Measurements from ENCODE around the gene C19orf67. TPM values are rescaled to one million over a fixed set of nuclear protein-coding genes. Genes with fewer than 3 reads are reported as not detected.

C19orf67 gene
- total RNA-seq, 1 donor from 2014 or later, result not detected

GRCh38 chr19:14120497-14120780 is 34.9 kb upstream of the C19orf67 start:
- no peak for DNase-seq (ENCODE audit: extremely low spot score, unreplicated experiment)
- peaks cover 3% of the 10 kb centered on the region for H3K36me3 Mint-ChIP-seq
- H3K4me3 Mint-ChIP-seq, result no peak overlapping the region
- H3K4me1 Mint-ChIP-seq (ENCODE audit: unreplicated experiment), result peaks cover 22% of the 10 kb centered on the region
- H3K27me3 Mint-ChIP-seq, result no peaks in the 10 kb centered on the region
- H3K27ac Mint-ChIP-seq, result no peak overlapping the region
- TF ChIP-seq, protein P1, sequence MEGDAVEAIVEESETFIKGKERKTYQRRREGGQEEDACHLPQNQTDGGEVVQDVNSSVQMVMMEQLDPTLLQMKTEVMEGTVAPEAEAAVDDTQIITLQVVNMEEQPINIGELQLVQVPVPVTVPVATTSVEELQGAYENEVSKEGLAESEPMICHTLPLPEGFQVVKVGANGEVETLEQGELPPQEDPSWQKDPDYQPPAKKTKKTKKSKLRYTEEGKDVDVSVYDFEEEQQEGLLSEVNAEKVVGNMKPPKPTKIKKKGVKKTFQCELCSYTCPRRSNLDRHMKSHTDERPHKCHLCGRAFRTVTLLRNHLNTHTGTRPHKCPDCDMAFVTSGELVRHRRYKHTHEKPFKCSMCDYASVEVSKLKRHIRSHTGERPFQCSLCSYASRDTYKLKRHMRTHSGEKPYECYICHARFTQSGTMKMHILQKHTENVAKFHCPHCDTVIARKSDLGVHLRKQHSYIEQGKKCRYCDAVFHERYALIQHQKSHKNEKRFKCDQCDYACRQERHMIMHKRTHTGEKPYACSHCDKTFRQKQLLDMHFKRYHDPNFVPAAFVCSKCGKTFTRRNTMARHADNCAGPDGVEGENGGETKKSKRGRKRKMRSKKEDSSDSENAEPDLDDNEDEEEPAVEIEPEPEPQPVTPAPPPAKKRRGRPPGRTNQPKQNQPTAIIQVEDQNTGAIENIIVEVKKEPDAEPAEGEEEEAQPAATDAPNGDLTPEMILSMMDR (conservative IDR thresholded peaks at IDR 0.05), result no peak
- H3K9me3 Mint-ChIP-seq, result no peaks in the 10 kb centered on the region

DNA sequence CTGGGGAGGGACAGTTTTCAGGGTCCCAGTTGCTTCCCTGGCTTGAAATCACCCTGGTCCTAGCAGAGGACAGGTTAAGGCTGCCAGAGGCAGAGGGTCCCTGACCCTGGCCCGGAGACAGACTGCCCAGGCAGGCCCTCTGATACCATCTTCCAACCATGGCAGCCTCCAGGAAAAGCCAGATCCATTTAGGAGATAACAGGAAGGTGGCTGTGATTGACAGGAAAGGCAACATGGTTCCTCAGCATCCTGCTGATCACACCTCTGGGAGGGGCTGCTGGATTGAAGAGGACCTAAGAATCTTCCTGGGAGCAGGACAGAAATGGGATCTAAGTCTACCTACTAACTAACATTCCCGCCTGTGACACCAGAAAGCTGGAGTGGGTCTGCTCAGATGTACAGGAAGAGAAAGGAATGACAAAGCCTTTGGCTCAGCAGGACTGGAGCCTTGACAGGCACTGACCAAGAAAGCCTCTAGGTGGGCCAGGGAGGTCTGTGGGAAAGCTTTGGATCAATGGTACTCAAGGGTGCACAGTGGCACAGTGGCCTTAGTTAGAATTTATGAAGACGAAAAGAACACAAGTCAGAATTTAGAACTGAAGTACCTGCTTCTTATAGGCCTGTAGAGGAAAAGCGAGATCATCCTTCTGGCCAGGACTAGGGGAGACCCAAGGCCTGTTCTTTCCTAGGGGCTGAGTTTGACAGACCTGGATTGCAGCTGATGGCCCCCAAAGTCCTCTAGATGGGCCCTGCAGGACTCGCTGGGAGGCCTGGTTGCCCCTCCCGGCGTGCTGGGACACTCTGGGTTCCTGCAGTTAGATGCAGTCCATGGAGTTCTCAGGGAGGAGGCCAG is 34.3 kb upstream of the C19orf67 start:
- Mint-ChIP-seq H3K27ac (no peak overlapping the region), H3K36me3 (peaks cover 3% of the 10 kb centered on the region), H3K9me3 (no peaks in the 10 kb centered on the region), H3K27me3 (no peaks in the 10 kb centered on the region), H3K4me1 (ENCODE audit: unreplicated experiment) (peaks cover 22% of the 10 kb centered on the region), H3K4me3 (peak overlapping the region; percentile 47)
- TF ChIP-seq, protein P1 (conservative IDR thresholded peaks at IDR 0.05), result no peak
- no peak for DNase-seq (ENCODE audit: extremely low spot score, unreplicated experiment)

DNA sequence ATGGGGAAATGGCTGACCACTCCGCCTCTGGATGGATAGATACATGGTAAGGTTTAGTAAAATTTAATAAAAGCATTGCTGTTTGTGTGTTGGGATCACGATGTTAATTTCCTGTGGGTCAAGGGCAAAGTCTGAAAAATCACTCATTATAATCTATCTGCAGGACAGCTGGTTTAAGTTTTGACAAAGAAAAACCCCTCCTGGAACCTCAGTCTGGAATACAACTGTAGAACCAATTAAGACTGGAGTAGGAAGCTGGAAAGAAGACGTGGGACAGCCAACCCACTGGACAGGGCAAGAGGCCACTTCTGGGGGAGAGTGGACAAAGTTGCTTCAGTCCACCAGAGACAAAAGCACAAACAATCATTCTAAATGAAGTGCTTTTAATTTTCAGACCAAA is 33.6 kb upstream of the C19orf67 start:
- DNase-seq (ENCODE audit: extremely low spot score, unreplicated experiment), result no peak
- H3K36me3 Mint-ChIP-seq, result peaks cover 3% of the 10 kb centered on the region
- peak overlapping the region; percentile 94 for H3K4me3 Mint-ChIP-seq
- TF ChIP-seq, protein P1 (conservative IDR thresholded peaks at IDR 0.05), result no peak
- H3K4me1 Mint-ChIP-seq (ENCODE audit: unreplicated experiment), result peaks cover 22% of the 10 kb centered on the region
- H3K9me3 Mint-ChIP-seq, result no peaks in the 10 kb centered on the region
- no peaks in the 10 kb centered on the region for H3K27me3 Mint-ChIP-seq
- H3K27ac Mint-ChIP-seq, result peak overlapping the region; percentile 90

DNA sequence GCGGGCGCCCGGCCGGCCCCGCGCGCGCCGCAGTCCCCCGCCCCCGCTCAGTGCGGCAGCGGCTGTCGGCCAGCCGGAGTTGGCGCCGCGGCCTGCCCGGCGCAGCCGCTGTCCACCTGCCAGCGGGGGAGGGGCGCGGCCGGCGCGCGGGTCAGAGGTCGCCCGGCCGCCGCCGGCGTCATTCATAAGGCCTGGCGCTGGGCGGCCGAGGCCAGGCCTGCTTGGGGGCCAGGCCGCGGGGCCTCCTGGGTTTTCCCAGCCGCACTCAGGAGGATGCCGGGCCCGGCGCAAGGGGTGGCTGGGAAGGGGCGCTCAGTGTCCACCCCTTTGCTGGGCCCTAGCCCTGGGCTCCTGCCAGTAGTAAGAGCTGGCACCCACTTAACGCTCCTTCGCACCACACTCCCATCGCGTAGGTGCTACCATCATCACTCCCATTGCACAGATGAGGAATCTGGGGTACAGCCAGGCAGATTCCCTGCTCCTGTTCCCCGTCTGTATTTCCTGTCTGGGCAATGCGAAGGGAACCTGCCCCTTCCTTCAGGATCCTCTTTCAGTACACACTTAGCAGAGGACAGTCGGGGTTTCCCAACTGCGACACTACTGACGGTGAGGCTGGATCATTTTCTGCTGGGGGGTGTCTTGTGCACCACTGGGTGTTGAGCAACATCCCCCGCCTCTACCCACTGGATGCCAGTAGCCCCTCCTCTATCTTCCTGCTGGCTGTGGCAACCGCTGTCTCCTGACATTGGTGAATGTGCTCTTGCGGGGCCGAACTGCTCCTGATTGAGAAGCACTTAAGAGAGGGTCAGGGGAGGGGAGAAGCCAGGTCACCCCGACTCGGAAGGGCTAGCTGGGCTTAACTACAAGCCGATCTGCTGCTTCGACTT is 32.8 kb upstream of the C19orf67 start:
- no peak for DNase-seq (ENCODE audit: extremely low spot score, unreplicated experiment)
- Mint-ChIP-seq H3K9me3 (no peaks in the 10 kb centered on the region), H3K27ac (peak overlapping the region; percentile 90), H3K4me1 (ENCODE audit: unreplicated experiment) (peaks cover 22% of the 10 kb centered on the region), H3K27me3 (no peaks in the 10 kb centered on the region), H3K4me3 (peak overlapping the region; percentile 94), H3K36me3 (peaks cover 3% of the 10 kb centered on the region)
- TF ChIP-seq, protein P1 (conservative IDR thresholded peaks at IDR 0.05), result no peak

- H3K27ac Mint-ChIP-seq, result peak within 1 kb of the TSS; percentile 90
- peak; percentile 100 for DNase-seq (ENCODE audit: extremely low spot score, unreplicated experiment)
These were observed 32.1 kb upstream of the C19orf67 start, which contains the start of gene PRKACA for GRCh38 chr19:14117668-14118164. TSS of gene PRKACA (minus strand) at chr19:14117762. CDS start at chr19:14117547, 215 bp downstream.

More at GRCh38 chr19:14117668-14118164, 32.1 kb upstream of the C19orf67 start, which contains the start of gene PRKACA:
- H3K4me1 Mint-ChIP-seq (ENCODE audit: unreplicated experiment), result peaks cover 27% of the 10 kb centered on the region
- H3K27me3 Mint-ChIP-seq, result no peaks in the 10 kb centered on the region
- no peaks in the 10 kb centered on the region for H3K9me3 Mint-ChIP-seq
- no peaks in the 10 kb centered on the region for H3K36me3 Mint-ChIP-seq
- TF ChIP-seq, protein P1 (conservative IDR thresholded peaks at IDR 0.05), result no peak
- H3K4me3 Mint-ChIP-seq, result peak within 1 kb of the TSS; percentile 97
